SK-N-SH (cell line): Measurements from ENCODE around the gene EPB41L1. TPM values are rescaled to one million over a fixed set of nuclear protein-coding genes. Genes with fewer than 3 reads are reported as not detected.

Source experiments
- CTCF ChIA-PET: fragments of 300-600, 350-600 bp; formaldehyde crosslinking; extraction: SDS; loops from one replicate; lab custom pipeline; 2021; lab: Yijun Ruan, JAX
- POLR2A ChIA-PET: fragments of 350-600 bp; sonication (Branson Sonifier 250); formaldehyde crosslinking; extraction: SDS; loops from one replicate; lab custom pipeline; 2020; ENCODE audit warnings: antibody characterized with exemption, inconsistent platforms; lab: Yijun Ruan, JAX
- DNase-seq: peaks from one replicate; pipeline ENCODE4 v3.0.0; 2012
- H2AFZ ChIP-seq: fragments of 200-600 bp; sonication (generic); 2 replicates; pipeline ENCODE4 v1.8.1; 2016; ENCODE audit warnings: antibody characterized with exemption, mild to moderate bottlenecking, low read depth
- H3F3A ChIP-seq: fragments of 200-600 bp; sonication (generic); replicated peaks from 2 replicates; pipeline ENCODE3; 2016; ENCODE audit warnings: antibody characterized with exemption, mild to moderate bottlenecking; ENCODE audit not compliant: insufficient read depth
- H3K27ac ChIP-seq, 2 experiments: fragments of 200-500 bp in 1 of 2; fragments of 200-600 bp in 1 of 2; sonication (Bioruptor generic) in 1 of 2; sonication (generic), shearing (Covaris generic) in 1 of 2; 2 replicates each; pipeline versions ENCODE4 v1.5.1 to v1.6.1; 2014 to 2016; ENCODE audit warnings: low read depth in 2 of 2, inconsistent platforms in 1 of 2, low read length in 1 of 2, mild to moderate bottlenecking in 1 of 2, mixed read lengths in 1 of 2
- H3K27me3 ChIP-seq: fragments of 200-600 bp; sonication (generic), shearing (Covaris generic); 2 replicates; pipeline ENCODE4 v1.6.1; 2016; ENCODE audit warnings: mixed run types; ENCODE audit not compliant: insufficient read depth
- H3K36me3 ChIP-seq, 2 experiments: fragments of 200-500 bp in 1 of 2; fragments of 200-600 bp in 1 of 2; sonication (Bioruptor generic) in 1 of 2; sonication (generic) in 1 of 2; replicated peaks in 1 of 2; 2 replicates each; pipeline versions ENCODE3 to v1.5.1; 2014 to 2016; ENCODE audit warnings: low read length in 1 of 2, mild to moderate bottlenecking in 1 of 2; ENCODE audit not compliant: insufficient read depth in 2 of 2, control insufficient read depth in 1 of 2
- H3K4me1 ChIP-seq, 2 experiments: fragments of 200-500 bp in 1 of 2; fragments of 200-600 bp in 1 of 2; sonication (Bioruptor generic) in 1 of 2; sonication (generic), shearing (Covaris generic) in 1 of 2; 2 replicates each; pipeline versions ENCODE4 v1.5.1 to v1.6.1; 2014 to 2016; ENCODE audit warnings: low read depth in 1 of 2, low read length in 1 of 2, mixed run types in 1 of 2; ENCODE audit not compliant: insufficient read depth in 2 of 2, control insufficient read depth in 1 of 2
- H3K4me2 ChIP-seq: fragments of 200-600 bp; sonication (generic), shearing (Covaris generic); 2 replicates; pipeline ENCODE4 v1.6.1; 2017; ENCODE audit warnings: mixed run types
- H3K4me3 ChIP-seq, 2 experiments: fragments of 200-500 bp in 1 of 2; fragments of 200-600 bp in 1 of 2; sonication (Bioruptor generic) in 1 of 2; sonication (generic), shearing (Covaris generic) in 1 of 2; 2 replicates each; pipeline versions ENCODE4 v1.5.1 to v1.8.1; 2014 to 2016; ENCODE audit warnings: low read depth in 2 of 2, inconsistent platforms in 1 of 2, low read length in 1 of 2, mild to moderate bottlenecking in 1 of 2, mixed read lengths in 1 of 2, moderate library complexity in 1 of 2
- H3K79me2 ChIP-seq: fragments of 200-600 bp; sonication (generic); 2 replicates; pipeline ENCODE4 v1.8.1; 2017; ENCODE audit warnings: mild to moderate bottlenecking; ENCODE audit not compliant: insufficient read depth
- H3K9ac ChIP-seq: fragments of 200-600 bp; sonication (generic); 2 replicates; pipeline ENCODE4 v1.6.1; 2017; ENCODE audit warnings: mixed run types
- H3K9me2 ChIP-seq: fragments of 200-600 bp; sonication (generic); 2 replicates; pipeline ENCODE4 v1.6.1; 2017; ENCODE audit warnings: mixed run types
- H3K9me3 ChIP-seq: fragments of 200-600 bp; sonication (generic); 2 replicates; pipeline ENCODE4 v1.6.1; 2017; ENCODE audit warnings: mixed run types, mild to moderate bottlenecking, moderate library complexity
- H4K20me1 ChIP-seq: fragments of 200-600 bp; sonication (generic); 2 replicates; pipeline ENCODE4 v1.6.1; 2017; ENCODE audit warnings: mild to moderate bottlenecking, mixed run types; ENCODE audit not compliant: insufficient read depth
- CHD2 ChIP-seq: fragments of 150-350 bp; IDR thresholded peaks from 2 replicates; pipeline ENCODE4 v1.6.1; 2018; ENCODE audit warnings: low read length; ENCODE audit not compliant: partially characterized antibody
- CTCF ChIP-seq: fragments of 200-600 bp; sonication (generic); IDR thresholded peaks from 2 replicates; pipeline ENCODE4 v1.6.1; 2017; ENCODE audit warnings: antibody characterized with exemption, mild to moderate bottlenecking, moderate library complexity
- ELF1 ChIP-seq: IDR thresholded peaks from 2 replicates; pipeline ENCODE4 v1.4.0; 2012
- EP300 ChIP-seq, 2 experiments: IDR thresholded peaks; 2 replicates each; pipeline versions ENCODE4 v1.4.0 to v1.6.1; 2012; ENCODE audit warnings: borderline replicate concordance in 1 of 2, low read depth in 1 of 2, low read length in 1 of 2
- FOXJ3 ChIP-seq: sonication (generic); formaldehyde crosslinking; IDR thresholded peaks from 2 replicates; pipeline ENCODE4 v1.5.1; 2020; ENCODE audit warnings: mild to moderate bottlenecking, missing genetic modification reagents
- FOXM1 ChIP-seq: IDR thresholded peaks from 2 replicates; pipeline ENCODE4 v1.4.0; 2012; ENCODE audit warnings: low read depth, mild to moderate bottlenecking
- GABPA ChIP-seq: IDR thresholded peaks from 2 replicates; pipeline ENCODE4 v1.4.0; 2012; ENCODE audit warnings: low read depth, mild to moderate bottlenecking
- GATA2 ChIP-seq: sonication (generic); formaldehyde crosslinking; IDR thresholded peaks from 2 replicates; pipeline ENCODE4 v1.5.0; 2020; ENCODE audit warnings: mild to moderate bottlenecking, missing genetic modification reagents
- JUND ChIP-seq: IDR thresholded peaks from 2 replicates; pipeline ENCODE4 v1.4.0; 2012
- NFIC ChIP-seq: IDR thresholded peaks from 2 replicates; pipeline ENCODE4 v1.4.0; 2012; ENCODE audit warnings: borderline replicate concordance
- NRF1 ChIP-seq: IDR thresholded peaks from 2 replicates; pipeline ENCODE4 v1.6.1; 2012; ENCODE audit warnings: low read depth, mild to moderate bottlenecking, low read length
- PBX3 ChIP-seq: IDR thresholded peaks from 2 replicates; pipeline ENCODE4; 2012
- POLR2AphosphoS5 ChIP-seq: IDR thresholded peaks from 2 replicates; pipeline ENCODE4 v1.6.1; 2012; ENCODE audit warnings: low read depth, low read length
- RAD21 ChIP-seq: IDR thresholded peaks from 2 replicates; pipeline ENCODE4 v1.6.1; 2012; ENCODE audit warnings: mild to moderate bottlenecking, low read length
- REST ChIP-seq: IDR thresholded peaks from 2 replicates; pipeline ENCODE4 v1.6.1; 2012; ENCODE audit warnings: mild to moderate bottlenecking, low read depth, low read length, moderate library complexity
- RFX5 ChIP-seq: IDR thresholded peaks from 2 replicates; pipeline ENCODE4 v1.6.1; 2012; ENCODE audit warnings: mild to moderate bottlenecking, improper control_type of control experiment, low read length
- SMC3 ChIP-seq: IDR thresholded peaks from 2 replicates; pipeline ENCODE4 v1.6.1; 2012; ENCODE audit warnings: low read depth, low read length, improper control_type of control experiment
- TCF12 ChIP-seq: IDR thresholded peaks from 2 replicates; pipeline ENCODE4 v1.4.0; 2012
- USF2 ChIP-seq: fragments of 150-350 bp; IDR thresholded peaks from 2 replicates; pipeline ENCODE4 v1.6.1; 2017; ENCODE audit warnings: antibody characterized with exemption, low read length, low read depth, borderline replicate concordance
- WGBS: methylation state at CpG from one replicate; pipeline ENCODE4 v1.1.6; 2017; ENCODE audit warnings: low lambda C conversion rate; 5-methylcytosine and 5-hydroxymethylcytosine counted together
- polyA plus RNA-seq, 3 experiments: library from polyadenylated mRNA; depleted of rRNA; stranded (reverse); fragments of >200 nt; gene quantifications; 2 replicates each; pipeline ENCODE4 v1.2.3, GENCODE V29; 2012

Gene EPB41L1
- polyA plus RNA-seq, 1 of the 3 experiments (the other 2 are of a cell fraction), result 26.1 TPM

- Histone ChIP-seq H3K4me2 (no peak overlapping the region), H3K79me2 (peaks cover 18% of the 10 kb centered on the region), H4K20me1 (no peaks in the 10 kb centered on the region; the same call in 1 of the 2 replicates), H3F3A (no peaks in the 10 kb centered on the region), H3K9me3 (no peaks in the 10 kb centered on the region), H3K27ac (no peak overlapping the region), H3K4me1 (peaks cover 0 to under 1% of the 10 kb centered on the region in 2 experiments; a peak in 1 of 4 replicates), H3K27me3 (no peaks in the 10 kb centered on the region), H3K36me3 (peaks cover 27 to 69% of the 10 kb centered on the region in 2 experiments), H3K4me3 (no peak overlapping the region), H3K9me2 (no peaks in the 10 kb centered on the region), H3K9ac (no peak overlapping the region), H2AFZ (no peak overlapping the region)
- no peak for DNase-seq
- POLR2A ChIA-PET, result interaction anchor here (0.6 kb wide), 1 partner anchor 50 kb away, joined by 4 read pairs; no protein-coding TSS in a partner anchor
- 98% methylated on average over 5 of the region's 5 CpGs for WGBS
- CTCF ChIA-PET, result interaction anchor here (0.7 kb wide), 1 partner anchor 1197 kb away, joined by 3 read pairs; no protein-coding TSS in a partner anchor
- TF ChIP-seq NFIC (no peak), CHD2 (no peak), USF2 (no peak), TCF12 (no peak), FOXM1 (no peak), POLR2AphosphoS5 (no peak), PBX3 (no peak), EP300 (IDR thresholded peaks at IDR 0.05; ENCODE audit: borderline replicate concordance in 1 of 2, low read depth in 1 of 2, low read length in 1 of 2) (no peak), REST (no peak)
These were observed 96.9 kb downstream of the EPB41L1 start for GRCh38 chr20:36251426-36251825.

GRCh38 chr20:36252511-36252910, 98.0 kb downstream of the EPB41L1 start:
- no peaks in the 10 kb centered on the region; the same call in 1 of the 2 replicates for H4K20me1 ChIP-seq
- no peaks in the 10 kb centered on the region for H3K27me3 ChIP-seq
- H3F3A ChIP-seq, result no peaks in the 10 kb centered on the region
- no peak overlapping the region for H3K4me2 ChIP-seq
- H3K4me1 ChIP-seq, result no peaks in the 10 kb centered on the region
- ChIA-PET CTCF (no interaction called here), POLR2A (no interaction called here)
- no peak overlapping the region for H2AFZ ChIP-seq
- no peak overlapping the region for H3K27ac ChIP-seq
- H3K9me2 ChIP-seq, result no peaks in the 10 kb centered on the region
- peaks cover 18% of the 10 kb centered on the region for H3K79me2 ChIP-seq
- DNase-seq, result no peak
- peaks cover 26 to 67% of the 10 kb centered on the region in 2 experiments for H3K36me3 ChIP-seq
- no peak overlapping the region for H3K9ac ChIP-seq
- no peaks in the 10 kb centered on the region for H3K9me3 ChIP-seq
- 98% methylated on average over 3 of the region's 3 CpGs for WGBS
- H3K4me3 ChIP-seq, result no peak overlapping the region
- TF ChIP-seq JUND, result no peak
- TF ChIP-seq CTCF, result no peak
- TF ChIP-seq USF2, result no peak
- no peak for TF ChIP-seq RAD21
- no peak for TF ChIP-seq PBX3
- no peak for TF ChIP-seq GATA2 (CRISPR knock-in tag)
- no peak for TF ChIP-seq POLR2AphosphoS5
- no peak for TF ChIP-seq NRF1
- TF ChIP-seq RFX5, result no peak
- TF ChIP-seq GABPA, result no peak
- TF ChIP-seq FOXJ3 (CRISPR knock-in tag), result no peak
- TF ChIP-seq CHD2, result no peak
- TF ChIP-seq NFIC, result no peak
- TF ChIP-seq SMC3, result no peak
- TF ChIP-seq ELF1, result no peak
